Activated B cell treated with CpG ODN at 0.5 μM for 24 hours (primary cell): ENCODE measurements around the gene RETREG1. TPM values are rescaled to one million over a fixed set of nuclear protein-coding genes. Genes with fewer than 3 reads are reported as not detected.

Experiments used
- ATAC-seq: fragments of 200-7000 bp; cut with Tn5 transposase; one replicate; pipeline ENCODE4 v1.10.0; 2021; ENCODE audit warnings: low read depth, mild to moderate bottlenecking, moderate library complexity
- CTCF ChIA-PET: fragments of 350-600 bp; sonication (Branson Sonifier 250); formaldehyde crosslinking; loops from one replicate; lab custom pipeline; 2021; ENCODE audit warnings: antibody characterized with exemption; lab: Charles Lee
- POLR2A ChIA-PET: fragments of 350-600 bp; sonication (Branson Sonifier 250); formaldehyde crosslinking; loops from one replicate; lab custom pipeline; 2021; ENCODE audit warnings: antibody characterized with exemption; lab: Charles Lee
- DNase-seq: peaks from one replicate; pipeline ENCODE4 v3.0.0; 2022
- H3K27ac Mint-ChIP-seq: one replicate; pipeline ENCODE4 v1.8.0; 2020; ENCODE audit warnings: mixed read lengths
- H3K27me3 Mint-ChIP-seq: one replicate; pipeline ENCODE4 v1.8.0; 2021; ENCODE audit warnings: mixed read lengths
- H3K36me3 Mint-ChIP-seq: one replicate; pipeline ENCODE4 v1.8.0; 2021; ENCODE audit warnings: low read depth, mixed read lengths
- H3K4me1 Mint-ChIP-seq: one replicate; pipeline ENCODE4 v1.8.0; 2021; ENCODE audit warnings: mixed read lengths
- H3K4me3 Mint-ChIP-seq: one replicate; pipeline ENCODE4 v1.8.0; 2020; ENCODE audit warnings: mild to moderate bottlenecking, mixed read lengths
- H3K9me3 Mint-ChIP-seq: one replicate; pipeline ENCODE4 v1.8.0; 2020; ENCODE audit warnings: mixed read lengths
- CTCF ChIP-seq: fragments of 200-600 bp; IDR thresholded peaks from one replicate; pipeline ENCODE4 v1.8.0; 2022; ENCODE audit warnings: antibody characterized with exemption, mild to moderate bottlenecking
- intact Hi-C: fragments of 100-400 bp; cut with micrococcal nuclease; formaldehyde crosslinking; loops from one replicate; pipeline ENCODE4 v1.15.1; 2024
- total RNA-seq: library from RNA; stranded (reverse); gene quantifications from 2 replicates; pipeline ENCODE4 v1.2.3, GENCODE V29; 2022

RETREG1 gene
- total RNA-seq, 1 donor from 2014 or later, result 3.5 TPM

GRCh38 chr5:16520841-16521240 is 96.0 kb downstream of the RETREG1 start:
- intact Hi-C loops, result no loop called here

GRCh38 chr5:16519435-16519834 is 97.4 kb downstream of the RETREG1 start:
- H3K4me1 Mint-ChIP-seq, result no peaks in the 10 kb centered on the region
- CTCF ChIA-PET, result no interaction called here

More at GRCh38 chr5:16520841-16521240, 96.0 kb downstream of the RETREG1 start:
- DNase-seq (no peak), ATAC-seq (no peak)
- ChIA-PET POLR2A (no interaction called here), CTCF (no interaction called here)
- no peaks in the 10 kb centered on the region for H3K9me3 Mint-ChIP-seq
- H3K27ac Mint-ChIP-seq, result no peak overlapping the region
- no peak for TF ChIP-seq CTCF
- no peaks in the 10 kb centered on the region for H3K36me3 Mint-ChIP-seq
- H3K4me1 Mint-ChIP-seq, result no peaks in the 10 kb centered on the region
- H3K27me3 Mint-ChIP-seq, result no peaks in the 10 kb centered on the region
- H3K4me3 Mint-ChIP-seq, result no peak overlapping the region

GRCh38 chr5:16518606-16519005 is 98.2 kb downstream of the RETREG1 start:
- Mint-ChIP-seq H3K36me3 (no peaks in the 10 kb centered on the region), H3K4me3 (no peak overlapping the region), H3K9me3 (no peaks in the 10 kb centered on the region), H3K27me3 (no peaks in the 10 kb centered on the region), H3K27ac (no peak overlapping the region), H3K4me1 (no peaks in the 10 kb centered on the region)
- ChIA-PET CTCF (no interaction called here), POLR2A (no interaction called here)
- ATAC-seq (no peak), DNase-seq (no peak)
- TF ChIP-seq CTCF, result no peak
- intact Hi-C loops, result no loop called here

More at GRCh38 chr5:16519435-16519834, 97.4 kb downstream of the RETREG1 start:
- H3K4me3 Mint-ChIP-seq, result no peak overlapping the region
- TF ChIP-seq CTCF, result no peak
- no peak for ATAC-seq
- no peak for DNase-seq
- H3K36me3 Mint-ChIP-seq, result no peaks in the 10 kb centered on the region
- POLR2A ChIA-PET, result no interaction called here
- intact Hi-C loops, result no loop called here
- no peaks in the 10 kb centered on the region for H3K27me3 Mint-ChIP-seq
- no peaks in the 10 kb centered on the region for H3K9me3 Mint-ChIP-seq
- H3K27ac Mint-ChIP-seq, result no peak overlapping the region

- DNase-seq (no peak), ATAC-seq (no peak)
- H3K27me3 Mint-ChIP-seq, result no peaks in the 10 kb centered on the region
- CTCF ChIA-PET, result interaction anchor here (0.6 kb wide), 1 partner anchor 57 kb away, joined by 3 read pairs; no protein-coding TSS in a partner anchor
- no peak overlapping the region for H3K27ac Mint-ChIP-seq
- TF ChIP-seq CTCF, result no peak
- H3K9me3 Mint-ChIP-seq, result no peaks in the 10 kb centered on the region
- no peaks in the 10 kb centered on the region for H3K4me1 Mint-ChIP-seq
- intact Hi-C loops, result no loop called here
- no peak overlapping the region for H3K4me3 Mint-ChIP-seq
- H3K36me3 Mint-ChIP-seq, result no peaks in the 10 kb centered on the region
- POLR2A ChIA-PET, result no interaction called here
Measured at GRCh38 chr5:16515532-16515931, 101.3 kb downstream of the RETREG1 start.

GRCh38 chr5:16510098-16510497 is 106.7 kb downstream of the RETREG1 start:
- H3K27me3 Mint-ChIP-seq, result no peaks in the 10 kb centered on the region
- intact Hi-C loops, result no loop called here
- ChIA-PET CTCF (no interaction called here), POLR2A (no interaction called here)
- H3K36me3 Mint-ChIP-seq, result no peaks in the 10 kb centered on the region
- H3K27ac Mint-ChIP-seq, result no peak overlapping the region
- peaks cover 7% of the 10 kb centered on the region for H3K4me1 Mint-ChIP-seq
- no peak overlapping the region for H3K4me3 Mint-ChIP-seq
- no peak for TF ChIP-seq CTCF
- DNase-seq (no peak), ATAC-seq (no peak)
- no peaks in the 10 kb centered on the region for H3K9me3 Mint-ChIP-seq
